CD4-positive, alpha-beta T cell treated with Interleukin-10 for 1 hour (primary cell): ENCODE data around the gene DHDDS.
"Not testable (repeated sequence)": the region's sequence is repeated elsewhere in the genome, so short reads cannot be mapped to it uniquely, and the experiment has no call there.

Experiments used
- DNase-seq: peaks from one replicate; pipeline ENCODE4 v3.0.0-alpha.2; 2020

Gene DHDDS

GRCh38 chr1:26477446-26478152, 45.5 kb downstream of the DHDDS start:
- DNase-seq = no peak

GRCh38 chr1:26478159-26478558, 46.0 kb downstream of the DHDDS start:
- DNase-seq = no peak

- no peak for DNase-seq
These were observed 46.9 kb downstream of the DHDDS start for GRCh38 chr1:26478988-26479387.

- no peak for DNase-seq
These were observed 50.8 kb downstream of the DHDDS start for GRCh38 chr1:26482921-26483320.

GRCh38 chr1:26483980-26484379, 51.9 kb downstream of the DHDDS start:
- DNase-seq = no peak

GRCh38 chr1:26490155-26490554, 58.0 kb downstream of the DHDDS start:
- no peak for DNase-seq

- DNase-seq = no peak
These were observed 61.1 kb downstream of the DHDDS start for GRCh38 chr1:26493267-26493666.

GRCh38 chr1:26493938-26494337, 61.8 kb downstream of the DHDDS start:
- no peak for DNase-seq

- no peak for DNase-seq
These were observed 64.7 kb downstream of the DHDDS start for GRCh38 chr1:26496861-26497260.

GRCh38 chr1:26498894-26499293, 66.8 kb downstream of the DHDDS start:
- DNase-seq = no peak

- DNase-seq = peak; percentile 89
These were observed 68.5 kb downstream of the DHDDS start for GRCh38 chr1:26500488-26501175.

- not testable (repeated sequence) for DNase-seq
These were observed 78.6 kb downstream of the DHDDS start for GRCh38 chr1:26510711-26511110.

- not testable (repeated sequence) for DNase-seq
These were observed 83.7 kb downstream of the DHDDS start for GRCh38 chr1:26515836-26516235.

GRCh38 chr1:26516987-26517765, 85.1 kb downstream of the DHDDS start:
- no peak for DNase-seq

GRCh38 chr1:26517766-26518049, 85.6 kb downstream of the DHDDS start:
- no peak for DNase-seq

- DNase-seq = no peak
These were observed 86.2 kb downstream of the DHDDS start for GRCh38 chr1:26518355-26518754.

- DNase-seq = no peak
These were observed 88.2 kb downstream of the DHDDS start for GRCh38 chr1:26520339-26520738.
